DMS114 treated with DMSO at 0.1 percent for 48 hours (cell line): ENCODE measurements around the gene NADSYN1.

Source experiments
- DNase-seq: peaks from one replicate; lab custom pipeline; 2025; ENCODE audit not compliant: unreplicated experiment; lab: John Stamatoyannopoulos, UW

The NADSYN1 gene

GRCh38 chr11:71450939-71451338, 2.1 kb upstream of the NADSYN1 start:
- no peak for DNase-seq

GRCh38 chr11:71451596-71452198, 1.3 kb upstream of the NADSYN1 start:
- no peak for DNase-seq

GRCh38 chr11:71452199-71453036, 585 bp upstream of the NADSYN1 start:
- DNase-seq, result no peak

- no peak for DNase-seq
Observed at GRCh38 chr11:71453918-71454304, 908 bp downstream of the NADSYN1 start.

DNA sequence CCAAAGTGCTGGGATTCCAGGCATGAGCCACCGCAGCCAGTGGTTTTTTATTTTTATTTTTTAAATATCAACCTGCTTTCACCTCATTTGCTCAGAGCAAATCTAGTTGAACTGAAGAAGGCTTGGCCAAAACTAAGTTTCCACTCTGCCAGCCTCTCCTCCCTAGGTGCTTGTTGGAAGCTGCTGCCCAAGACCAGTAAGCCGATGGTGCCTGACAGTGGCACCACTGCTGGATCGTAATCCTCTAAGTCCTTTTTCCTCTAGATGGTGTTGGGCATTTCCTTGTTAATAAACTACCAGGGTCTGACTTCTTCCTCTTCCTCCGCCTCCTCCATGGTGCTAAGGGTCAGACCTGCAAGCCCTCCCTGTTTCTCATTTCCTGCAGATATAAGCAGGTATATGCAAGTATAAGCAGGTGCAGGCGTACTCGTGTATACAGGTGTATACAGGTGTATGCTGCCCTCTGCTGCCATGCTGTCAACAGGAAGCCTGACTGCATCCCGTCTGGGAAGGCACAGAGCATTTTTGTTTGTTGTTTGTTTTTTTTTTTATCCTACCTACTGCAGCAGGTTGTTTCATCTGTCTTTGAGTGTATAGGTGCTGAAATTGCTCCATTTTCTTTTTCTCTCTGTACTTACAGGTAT, 1.6 kb downstream of the NADSYN1 start:
- DNase-seq, result no peak

- DNase-seq, result no peak
Observed at GRCh38 chr11:71456294-71456693, 3.3 kb downstream of the NADSYN1 start.

- no peak for DNase-seq
Observed at GRCh38 chr11:71456831-71457230, 3.8 kb downstream of the NADSYN1 start.

- no peak for DNase-seq
Observed at GRCh38 chr11:71458146-71459070, 5.4 kb downstream of the NADSYN1 start.

DNA sequence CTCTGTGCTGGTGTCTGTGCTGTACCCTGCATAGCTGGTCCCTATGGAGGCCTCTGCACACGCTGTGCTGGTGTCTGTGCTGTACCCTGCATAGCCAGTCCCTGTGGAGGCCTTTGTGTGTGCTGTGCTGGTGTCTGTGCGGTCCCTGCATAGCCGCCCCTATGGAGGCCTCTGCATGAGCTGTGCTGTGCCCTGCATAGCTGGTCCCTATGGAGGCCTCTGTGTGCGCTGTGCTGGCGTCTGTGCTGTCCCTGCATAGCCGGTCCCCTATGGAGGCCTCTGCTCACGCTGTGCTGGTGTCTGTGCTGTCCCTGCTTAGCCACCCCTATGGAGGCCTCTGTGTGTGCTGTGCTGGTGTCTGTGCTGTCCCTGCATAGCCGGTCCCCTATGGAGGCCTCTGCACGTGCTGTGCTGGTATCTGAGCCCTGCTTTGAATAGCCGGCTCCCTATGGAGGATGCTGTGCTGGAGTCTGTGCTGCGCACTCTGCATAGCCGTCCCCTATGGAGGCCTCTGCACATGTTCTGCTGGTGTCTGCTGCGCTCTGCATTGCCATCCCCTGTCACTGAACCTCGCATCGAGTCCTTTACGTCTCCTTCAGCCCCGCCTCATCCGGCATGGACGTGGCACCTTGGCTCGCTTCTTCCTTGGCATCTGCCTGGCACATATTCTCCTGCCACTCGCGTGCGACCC, 6.2 kb downstream of the NADSYN1 start:
- no peak for DNase-seq

DNA sequence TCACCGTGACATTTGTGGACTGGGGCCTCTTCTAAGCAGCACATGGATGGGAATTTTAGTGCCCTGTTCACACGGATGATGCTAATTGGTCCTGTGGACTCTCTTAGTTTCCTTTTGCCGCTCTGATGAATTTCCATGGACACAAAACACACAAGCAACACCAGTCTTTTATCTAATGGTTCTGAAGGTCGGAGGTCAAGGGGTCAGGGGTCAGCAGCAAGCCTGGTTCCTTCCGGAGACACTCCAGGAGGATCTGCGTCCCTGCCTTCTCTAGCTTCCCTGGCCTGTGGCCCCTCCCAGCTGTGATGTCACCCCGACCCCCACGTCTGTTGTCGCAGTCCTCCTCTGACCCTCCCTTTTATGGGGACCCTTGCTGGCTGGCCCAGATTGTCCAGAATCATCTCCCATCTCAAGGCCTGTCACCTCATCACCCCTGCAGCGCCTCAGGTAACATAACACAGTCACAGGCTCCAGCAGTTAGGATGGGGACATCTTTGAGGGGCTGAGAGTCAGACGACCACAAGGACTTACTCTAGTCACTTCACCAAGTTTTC, 6.8 kb downstream of the NADSYN1 start:
- no peak for DNase-seq

- no peak for DNase-seq
Observed at GRCh38 chr11:71461696-71462095, 8.7 kb downstream of the NADSYN1 start.

DNA sequence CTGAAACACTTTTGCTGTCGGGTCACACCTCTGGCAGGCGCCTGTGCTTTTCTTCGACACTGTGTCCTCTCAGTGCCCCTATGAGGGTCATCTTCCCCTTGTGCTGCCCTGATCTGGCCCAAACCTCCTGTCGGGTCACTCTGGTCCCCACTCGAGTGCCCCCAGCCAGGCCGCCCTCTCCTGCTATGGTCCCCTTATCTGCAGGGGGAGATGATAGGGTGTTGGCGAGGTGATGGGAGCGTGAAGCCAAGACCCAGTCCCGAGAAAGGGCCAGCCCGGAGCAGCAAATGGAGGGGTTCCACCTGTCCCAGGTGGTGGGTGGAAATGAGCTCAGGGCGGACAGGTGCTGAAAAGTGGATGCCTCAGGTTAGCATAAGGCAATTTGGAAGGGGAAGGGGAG, 9.7 kb downstream of the NADSYN1 start:
- DNase-seq, result no peak

- DNase-seq, result no peak
Observed at GRCh38 chr11:71463331-71464211, 10.6 kb downstream of the NADSYN1 start.

DNA sequence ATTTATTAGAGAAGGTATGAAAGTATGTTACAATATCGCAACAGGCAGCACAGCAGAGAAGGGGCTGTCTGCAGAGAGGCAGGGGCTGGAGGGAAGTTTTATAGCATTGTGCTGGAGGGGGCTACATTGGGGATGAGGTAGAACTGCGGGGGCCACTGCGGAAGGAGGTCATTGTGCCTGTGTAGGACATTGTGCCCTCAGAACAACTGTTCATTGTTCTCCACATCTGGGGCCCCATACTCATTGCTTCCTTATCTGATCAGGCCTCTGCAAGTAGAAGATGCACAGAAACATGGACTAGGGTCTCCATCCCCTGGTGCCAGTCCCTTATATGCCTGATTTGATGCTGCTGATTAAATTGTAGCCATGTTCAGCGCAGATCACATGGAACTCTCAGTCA, 12.1 kb downstream of the NADSYN1 start:
- DNase-seq, result no peak

- DNase-seq, result no peak
Observed at GRCh38 chr11:71466358-71466757, 13.4 kb downstream of the NADSYN1 start.

- no peak for DNase-seq
Observed at GRCh38 chr11:71467164-71467563, 14.2 kb downstream of the NADSYN1 start.

DNA sequence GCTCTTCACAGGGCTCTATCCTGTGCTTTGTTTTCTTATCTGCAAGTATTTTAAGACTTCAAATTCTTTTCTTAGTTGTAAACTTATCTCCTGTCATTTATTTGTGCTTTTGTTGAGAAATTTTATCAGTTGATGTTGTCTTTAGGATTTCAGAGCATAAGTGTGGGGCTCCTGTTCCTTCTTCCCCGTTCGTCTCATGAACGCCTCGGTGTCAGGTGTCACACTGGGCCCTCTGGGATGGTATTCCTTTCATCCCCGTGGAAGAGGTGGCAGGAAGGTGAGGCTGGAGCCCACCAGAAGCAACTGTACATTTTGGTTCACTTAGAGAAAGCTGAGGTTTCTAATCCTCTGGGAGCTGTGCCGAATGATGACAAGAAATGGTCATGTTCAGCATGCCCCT, 17.9 kb downstream of the NADSYN1 start:
- DNase-seq, result no peak

DNA sequence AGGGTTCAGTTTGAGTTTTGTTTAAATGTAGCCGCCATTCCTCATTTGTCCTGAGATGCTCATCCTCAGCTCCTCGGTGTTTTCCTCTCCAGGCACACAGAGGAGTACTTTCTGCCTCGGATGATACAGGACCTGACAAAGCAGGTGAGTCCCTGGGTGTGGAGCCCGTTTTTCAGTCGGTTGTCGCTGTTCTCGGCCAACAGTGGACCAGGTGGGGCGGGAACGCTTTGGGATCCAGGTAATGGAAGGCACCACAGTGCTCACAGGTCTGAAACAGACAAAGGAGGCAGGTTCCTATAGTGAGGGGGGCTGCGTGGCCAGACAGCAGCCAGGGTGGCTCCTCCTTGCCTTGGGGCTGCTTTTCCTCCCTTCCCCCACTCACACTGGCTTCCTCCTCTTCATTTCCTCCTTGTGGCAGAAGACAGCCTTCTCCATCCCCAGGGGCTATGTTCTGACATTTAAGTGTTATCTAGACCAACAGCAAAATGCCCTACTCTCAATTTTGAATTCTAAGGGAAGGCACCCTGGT, 19.4 kb downstream of the NADSYN1 start:
- DNase-seq, result no peak
